CD4-positive, alpha-beta T cell treated with Interleukin-15 for 4 hours (primary cell): ENCODE data around the gene CNTN5.

ENCODE experiments used
- DNase-seq: peaks from one replicate; pipeline ENCODE4 v3.0.0-alpha.2; 2020; ENCODE audit warnings: low spot score

Gene CNTN5

DNA sequence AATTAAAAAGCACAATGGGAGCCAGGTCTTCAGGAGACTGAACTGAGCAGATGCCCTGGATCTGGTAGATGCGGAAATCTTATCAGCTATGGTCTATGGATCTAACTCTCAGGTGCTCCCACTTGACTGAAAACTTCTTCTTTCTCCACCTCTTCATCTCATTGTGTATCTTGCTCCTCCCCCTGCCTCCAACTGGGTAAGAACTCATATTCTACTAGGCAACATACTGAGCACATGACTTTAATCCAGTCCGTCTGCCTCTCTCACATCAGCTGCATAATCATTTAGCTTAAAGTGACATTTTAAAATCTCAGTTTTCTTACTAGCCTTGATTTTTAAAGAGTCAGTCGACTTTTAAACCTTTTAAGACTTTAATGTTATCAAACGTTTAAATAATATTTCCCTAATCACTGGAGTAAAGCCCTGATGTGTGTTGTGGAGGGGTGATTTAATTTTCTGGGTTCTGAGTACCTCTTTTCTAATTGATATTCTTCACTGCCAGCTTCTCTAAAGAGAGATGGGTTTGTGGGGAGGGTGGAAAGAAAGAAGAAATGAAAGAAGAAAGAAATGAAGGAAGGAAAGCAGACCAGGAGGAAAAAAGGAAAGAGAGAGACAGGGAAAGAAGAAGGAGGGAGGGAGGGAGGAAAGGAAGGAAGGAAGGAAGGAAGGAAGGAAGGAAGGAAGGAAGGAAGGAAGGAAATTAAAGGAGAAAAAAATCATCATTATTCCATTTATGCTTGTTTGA is 1073.5 kb downstream of the CNTN5 start:
- no peak for DNase-seq

DNA sequence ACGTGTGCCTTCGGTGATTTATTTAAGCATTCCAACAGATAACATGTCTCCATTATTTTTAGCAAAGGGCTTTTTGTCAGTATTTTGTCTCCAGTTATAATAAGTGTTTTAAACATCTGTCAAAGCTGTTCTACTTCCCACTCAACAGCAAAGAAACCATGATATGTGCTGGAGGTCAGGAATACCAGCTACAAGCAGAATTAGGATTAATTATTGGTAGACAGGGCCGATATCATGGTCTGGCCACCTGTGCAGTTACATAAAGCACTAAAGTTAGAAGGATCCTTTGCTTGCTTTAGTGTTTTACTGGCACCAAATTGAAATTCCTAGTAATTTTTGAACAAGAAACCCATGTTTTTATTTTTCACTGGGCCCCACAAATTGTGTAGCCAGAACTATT is 1075.1 kb downstream of the CNTN5 start:
- DNase-seq: no peak

DNA sequence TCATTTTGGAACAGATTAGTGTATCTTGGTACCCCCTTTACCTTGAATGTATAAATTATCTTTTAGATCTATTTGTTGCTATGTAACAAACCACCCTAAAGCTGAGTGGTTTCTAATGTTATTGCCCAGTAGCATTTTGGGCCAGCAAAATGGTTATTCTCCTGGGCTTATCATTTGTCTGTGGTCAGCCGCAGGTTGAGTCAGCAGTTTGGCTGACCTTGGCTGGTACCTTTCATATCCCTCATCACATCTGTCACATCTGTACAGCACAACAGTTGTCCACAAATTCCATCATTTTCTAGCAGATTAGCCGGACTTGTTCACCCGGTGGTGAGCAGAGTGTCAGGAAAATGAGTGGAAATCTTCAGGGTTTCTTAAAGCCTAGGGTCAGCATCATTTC is 1077.8 kb downstream of the CNTN5 start:
- DNase-seq: no peak

DNA sequence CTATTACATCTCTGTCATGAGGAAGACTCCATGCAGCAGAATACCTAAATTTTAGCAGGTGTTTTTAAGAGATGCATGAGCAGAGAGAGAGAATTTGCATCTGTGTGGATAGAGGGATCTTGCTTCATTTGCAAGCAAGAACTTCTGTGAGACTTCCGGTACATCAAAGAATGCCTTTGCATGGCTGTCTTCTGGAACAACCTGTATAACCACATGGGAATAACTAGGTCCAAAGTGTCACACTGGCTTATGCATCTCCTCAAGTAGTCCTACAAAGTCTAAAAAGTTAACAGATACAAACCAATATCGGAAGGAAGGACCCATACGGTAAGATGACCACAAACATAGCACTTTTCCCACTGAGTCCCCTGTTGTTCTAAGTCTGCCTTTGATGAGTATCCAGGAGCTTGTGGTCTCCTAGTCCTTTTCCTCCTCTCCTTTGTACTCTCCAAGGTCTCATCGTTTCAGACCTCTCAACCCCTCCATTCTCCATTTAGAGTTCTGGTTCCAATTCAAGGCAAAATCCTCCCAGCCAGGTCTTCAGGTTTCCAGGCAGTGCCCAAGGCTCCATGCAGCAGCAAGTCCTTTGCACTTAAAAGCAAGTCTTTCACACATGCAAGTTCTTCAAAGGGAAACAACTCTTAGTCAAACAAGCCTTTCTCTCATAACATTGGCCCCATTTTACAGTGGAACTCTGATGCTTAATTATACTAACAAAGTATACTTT is 1084.7 kb downstream of the CNTN5 start:
- no peak for DNase-seq

DNA sequence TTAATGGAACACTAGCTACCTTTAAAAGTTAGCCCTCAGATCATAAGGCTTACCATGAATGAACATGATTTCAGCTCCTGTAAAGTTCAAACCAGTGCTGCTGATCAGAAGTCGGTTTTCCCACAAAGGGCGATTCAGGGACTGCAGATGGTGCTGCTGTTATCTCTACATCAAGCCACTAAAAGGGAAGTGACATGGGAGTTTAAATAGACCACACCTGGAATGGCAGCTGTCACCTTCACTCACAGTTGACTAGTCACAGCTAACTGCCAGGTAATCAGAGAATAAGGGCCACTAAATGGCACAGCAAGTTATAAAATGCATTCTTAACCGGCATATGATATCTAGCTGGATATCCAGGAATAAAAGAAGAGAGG is 1085.2 kb downstream of the CNTN5 start:
- no peak for DNase-seq

DNA sequence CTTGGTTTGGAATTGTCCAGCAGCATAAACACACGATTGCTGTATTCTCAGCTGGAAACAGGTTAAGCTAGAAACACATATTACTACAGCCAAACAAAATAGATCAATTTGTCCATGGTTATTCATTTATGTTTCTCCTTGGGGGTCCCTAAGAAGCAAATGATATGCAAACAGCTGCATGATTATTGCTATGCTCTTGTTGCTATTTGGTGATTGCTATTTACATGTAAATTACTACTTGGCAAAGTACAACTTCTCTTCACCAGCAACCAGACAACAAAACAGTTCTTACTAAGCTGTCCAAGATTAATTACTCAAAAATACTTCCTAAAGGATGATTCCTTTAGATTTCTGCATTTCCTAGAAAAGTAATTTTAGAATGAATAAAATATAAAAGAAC is 1098.4 kb downstream of the CNTN5 start:
- DNase-seq: no peak

DNA sequence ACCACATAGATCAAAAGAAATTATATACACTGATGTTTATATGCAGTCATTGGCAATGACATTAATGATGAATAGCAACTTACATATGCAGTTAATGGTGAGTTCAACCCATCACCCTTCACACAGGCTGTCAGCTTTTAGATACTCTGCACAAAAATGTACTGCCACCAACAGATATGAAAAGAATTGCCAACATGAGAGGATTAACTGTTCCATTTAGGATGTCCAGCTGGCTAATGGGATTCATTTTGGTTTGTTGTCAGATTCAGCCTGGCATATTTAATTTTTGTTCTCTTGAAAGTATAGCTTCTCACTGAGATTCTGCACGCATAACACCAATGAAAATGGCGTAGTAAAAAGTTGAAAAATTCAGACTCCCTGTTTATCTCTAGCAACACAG is 1112.4 kb downstream of the CNTN5 start:
- DNase-seq: no peak

DNA sequence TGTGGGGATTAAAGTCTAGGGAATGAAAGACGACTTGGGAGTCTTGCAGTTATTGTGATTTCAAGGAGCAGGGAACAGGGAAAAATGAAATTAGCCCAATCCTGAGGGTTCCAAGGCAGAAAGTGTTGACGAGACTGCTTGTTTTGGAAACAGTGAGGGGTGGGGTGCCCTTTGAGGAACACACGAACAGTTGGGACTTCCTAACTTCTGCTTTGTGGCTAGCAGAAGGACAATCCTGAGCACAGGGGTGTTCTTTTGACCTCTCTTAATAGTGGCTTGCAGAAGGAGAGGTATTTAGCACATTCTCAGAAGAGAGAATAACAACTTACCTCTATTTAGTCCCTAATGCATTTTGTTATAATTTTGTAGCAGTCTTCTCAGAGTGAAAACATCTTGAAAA is 1120.5 kb downstream of the CNTN5 start:
- no peak for DNase-seq

DNA sequence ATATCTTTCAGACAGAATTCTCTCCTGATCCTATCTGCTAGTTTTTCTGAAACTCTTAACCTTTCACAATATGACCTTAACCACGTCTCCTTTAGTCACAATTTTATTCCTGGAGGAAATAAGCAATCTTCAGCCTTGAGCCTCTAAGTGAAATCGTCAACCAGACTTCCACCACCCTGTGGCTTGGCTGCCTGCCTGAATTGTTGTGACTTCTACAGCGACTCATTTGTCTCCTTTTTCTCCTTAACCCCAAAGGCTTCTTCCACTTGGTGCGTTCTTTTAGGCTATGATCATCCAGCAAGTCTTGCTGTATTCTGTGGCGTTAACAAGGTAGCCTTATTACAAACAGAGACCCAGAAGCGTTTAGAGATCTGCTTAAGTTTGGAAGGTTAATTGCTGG is 1131.2 kb downstream of the CNTN5 start:
- no peak for DNase-seq

DNA sequence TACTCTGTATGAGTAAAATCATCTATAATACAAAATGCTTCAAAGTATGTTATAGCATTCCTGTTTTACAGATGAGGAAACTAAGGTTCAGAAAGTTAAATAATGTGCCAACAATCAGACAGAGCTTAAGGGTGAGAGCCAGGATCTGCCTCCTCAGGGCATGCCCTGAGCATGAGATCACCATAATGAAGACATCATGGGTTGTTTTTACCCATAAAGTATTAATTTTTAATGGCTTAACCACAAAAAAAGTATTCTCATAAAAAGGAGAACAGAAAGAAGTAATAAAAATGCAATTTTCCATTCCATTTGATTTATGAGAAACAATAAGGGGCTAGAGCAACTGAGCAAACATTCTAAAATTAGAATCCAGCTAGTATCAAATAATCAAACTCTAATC is 1132.0 kb downstream of the CNTN5 start:
- no peak for DNase-seq

DNA sequence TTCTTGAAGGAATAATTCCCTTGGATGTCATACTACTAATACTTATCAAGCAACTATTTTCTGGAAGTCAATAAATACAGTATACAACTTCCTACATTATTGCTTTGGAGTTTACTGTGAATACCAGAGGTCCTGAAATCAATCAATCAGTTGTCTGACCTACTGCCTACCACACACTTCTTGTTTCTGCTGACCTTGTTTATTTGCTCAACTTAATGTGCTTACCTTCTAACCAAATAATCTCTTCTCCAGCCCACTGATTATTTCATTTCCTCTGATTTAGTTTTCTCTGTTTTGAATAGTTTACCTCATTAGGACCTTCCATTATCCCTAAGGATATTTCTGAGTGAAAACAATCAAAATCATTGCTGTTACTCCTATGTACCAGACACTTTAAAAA is 1142.7 kb downstream of the CNTN5 start:
- DNase-seq: no peak

DNA sequence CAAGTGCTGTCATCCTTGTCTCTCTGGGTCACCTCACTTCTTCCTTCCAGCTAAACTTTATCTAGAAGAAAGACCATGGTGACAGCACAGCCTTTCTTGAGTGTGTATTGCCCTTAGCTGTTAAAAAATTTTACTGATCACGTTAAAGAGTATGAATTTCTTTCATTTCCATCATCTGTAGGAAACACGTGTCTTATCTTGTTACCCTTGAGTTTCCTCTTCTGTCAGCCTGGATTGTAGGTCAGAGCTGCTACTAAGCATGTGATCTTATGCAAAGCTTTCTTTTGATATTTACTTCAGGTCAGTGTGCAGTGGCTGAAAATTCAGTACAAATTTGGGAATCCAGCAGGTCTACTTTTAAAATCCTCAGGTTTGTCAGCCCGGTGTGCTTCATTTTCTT is 1154.1 kb downstream of the CNTN5 start:
- DNase-seq: no peak

DNA sequence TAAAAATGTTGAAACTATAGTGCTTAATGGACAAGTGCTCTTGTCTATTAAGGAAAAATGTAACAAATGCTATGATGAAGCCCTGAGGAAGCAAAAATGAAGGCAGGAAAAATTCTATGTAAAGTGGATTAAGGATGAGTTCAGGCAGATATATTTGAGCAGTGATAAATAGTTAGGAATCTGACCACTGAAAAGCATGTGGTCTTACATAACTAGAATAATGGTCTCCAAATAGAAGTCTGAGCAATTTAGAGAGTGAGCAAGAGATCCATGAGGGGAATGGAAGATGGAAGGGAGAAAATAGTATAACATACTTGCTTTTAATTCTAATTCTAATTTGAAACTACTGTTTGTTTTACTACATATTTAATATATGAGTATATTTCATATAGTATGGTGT is 1155.7 kb downstream of the CNTN5 start:
- no peak for DNase-seq

DNA sequence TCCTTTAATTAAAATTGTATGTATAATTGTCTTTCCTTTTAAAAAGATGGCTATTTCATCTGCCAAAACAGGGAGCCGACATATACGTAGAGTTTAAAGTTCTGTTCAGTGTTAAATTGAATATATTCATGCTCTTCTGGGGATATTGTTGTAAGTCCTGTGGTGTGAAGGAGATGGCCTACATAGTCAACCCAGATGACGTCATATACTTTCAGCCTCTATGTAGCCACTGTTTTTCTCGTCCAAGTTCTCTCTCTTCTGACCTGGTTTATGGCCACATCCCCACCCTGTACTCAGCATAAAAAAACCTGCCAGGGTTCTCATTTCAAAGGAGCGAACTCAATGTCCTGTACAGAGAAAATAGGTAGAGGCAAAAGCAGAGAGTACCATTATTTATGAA is 1156.9 kb downstream of the CNTN5 start:
- no peak for DNase-seq

DNA sequence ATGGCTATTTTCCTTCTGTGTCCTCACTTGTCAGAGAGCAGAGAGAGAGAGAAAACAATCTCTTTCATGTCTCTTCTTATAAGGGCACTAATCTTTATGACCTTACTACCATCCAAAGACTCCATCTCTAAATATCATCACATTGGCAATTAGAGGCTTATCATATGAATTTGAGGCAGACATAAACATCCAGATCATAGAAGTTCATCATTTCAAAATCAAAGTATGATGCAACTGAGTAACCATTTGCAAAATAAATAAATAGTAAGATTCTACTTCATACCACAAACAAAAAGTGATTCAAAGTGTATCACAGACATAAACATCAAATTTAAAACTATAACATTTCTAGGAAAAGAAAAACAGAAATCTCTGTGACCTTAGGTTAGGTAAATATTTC is 1161.6 kb downstream of the CNTN5 start:
- no peak for DNase-seq

DNA sequence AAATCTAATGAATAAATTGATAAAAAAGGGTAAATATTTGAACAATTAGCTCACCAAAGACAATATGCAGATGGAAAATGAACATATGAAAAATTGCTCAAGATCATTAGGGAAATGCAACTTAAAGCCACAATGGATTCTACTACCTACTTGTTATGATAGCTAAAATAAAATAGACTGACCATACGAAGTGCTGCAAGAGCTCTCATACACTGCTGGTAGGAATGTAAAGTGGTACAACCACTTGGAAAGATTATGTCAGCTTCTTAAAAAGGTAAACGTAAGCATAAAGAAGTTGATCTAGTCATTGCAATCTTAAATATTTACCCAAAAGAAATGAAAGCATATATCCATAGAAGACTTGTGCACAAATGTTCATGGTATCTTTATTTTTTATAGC is 1162.2 kb downstream of the CNTN5 start:
- no peak for DNase-seq

DNA sequence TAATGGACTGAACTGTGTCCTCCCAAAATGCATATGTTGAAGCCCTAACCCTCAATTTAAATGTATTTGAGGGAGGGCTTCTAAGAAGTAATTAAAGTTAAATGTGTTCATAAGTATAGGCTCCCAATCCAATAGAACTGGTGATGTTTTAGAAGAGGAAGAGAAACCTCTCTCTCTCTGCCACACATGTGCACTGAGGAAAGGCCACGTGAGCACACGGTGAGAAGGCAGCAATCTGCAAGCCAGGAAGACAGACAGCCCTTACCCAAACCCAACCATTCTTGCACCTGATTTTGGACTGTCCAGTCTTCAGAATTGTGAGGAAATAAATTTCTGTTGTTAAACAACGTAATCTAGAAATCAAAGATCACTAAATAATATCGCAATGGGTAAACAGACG is 1164.8 kb downstream of the CNTN5 start:
- no peak for DNase-seq

DNA sequence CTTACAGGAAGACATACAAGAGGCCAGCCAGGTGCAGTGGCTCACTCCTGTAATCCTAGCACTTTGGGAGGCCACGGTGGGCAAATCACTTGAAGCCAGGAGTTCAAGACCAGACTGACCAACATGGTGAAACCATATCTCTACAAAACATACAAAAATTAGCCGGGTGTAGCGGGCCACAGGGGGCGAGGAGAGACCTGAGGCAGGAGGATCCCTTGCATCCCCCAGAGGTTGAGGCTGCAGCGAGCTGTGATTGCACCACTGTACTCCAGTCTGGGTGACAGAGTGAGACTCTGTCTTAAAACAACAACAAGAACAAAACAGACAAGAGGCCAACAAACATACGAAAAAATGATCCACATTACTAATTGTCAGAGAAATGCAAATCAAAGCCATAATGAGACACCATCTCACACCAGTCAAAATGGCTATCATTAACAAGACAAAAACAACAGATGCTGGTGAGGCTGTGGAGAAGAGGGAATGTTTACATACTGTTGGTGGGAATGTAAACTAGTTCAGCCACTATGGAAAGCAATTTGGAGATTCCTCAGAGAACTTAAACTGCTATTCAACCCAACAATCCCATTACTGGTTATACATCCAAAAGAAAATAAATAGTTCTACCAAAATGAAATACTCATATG is 1167.5 kb downstream of the CNTN5 start:
- DNase-seq: no peak

DNA sequence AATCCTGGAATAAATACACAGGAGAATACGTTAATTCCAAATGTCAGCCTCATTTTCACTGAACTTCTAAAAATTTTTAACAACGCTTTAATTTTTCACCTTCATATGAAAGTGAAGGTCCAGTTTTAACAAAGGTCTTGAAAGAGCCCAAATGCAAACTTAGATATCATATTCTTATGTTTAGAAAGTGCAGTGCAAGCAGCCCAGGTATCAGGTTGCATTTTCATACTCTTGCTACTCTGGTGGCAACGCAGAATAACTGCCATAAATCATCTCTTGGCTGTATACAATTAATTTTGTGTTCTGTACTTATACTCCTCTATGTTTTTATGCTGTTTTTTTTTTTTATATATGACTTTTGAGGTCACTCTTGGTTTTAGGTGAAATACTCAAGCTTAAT is 1169.6 kb downstream of the CNTN5 start:
- DNase-seq: no peak

DNA sequence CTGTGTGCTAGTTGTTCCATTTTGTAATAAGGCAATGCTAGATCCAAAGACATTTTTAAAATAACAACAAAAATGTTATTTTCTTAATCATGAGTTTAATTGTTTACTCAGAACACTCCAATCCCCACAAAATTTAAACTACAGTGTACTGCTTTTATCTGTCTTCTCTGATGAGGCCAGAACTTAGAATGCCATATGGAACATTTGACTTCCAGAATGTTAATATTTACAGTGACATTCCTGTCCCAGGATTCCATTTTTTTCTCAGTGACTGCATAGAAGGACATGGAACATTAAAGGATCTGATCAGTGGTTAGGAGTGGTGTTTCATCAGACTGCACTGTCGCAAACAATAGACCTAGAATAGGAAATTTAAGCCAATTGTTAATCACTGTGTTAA is 1171.4 kb downstream of the CNTN5 start:
- DNase-seq: no peak

DNA sequence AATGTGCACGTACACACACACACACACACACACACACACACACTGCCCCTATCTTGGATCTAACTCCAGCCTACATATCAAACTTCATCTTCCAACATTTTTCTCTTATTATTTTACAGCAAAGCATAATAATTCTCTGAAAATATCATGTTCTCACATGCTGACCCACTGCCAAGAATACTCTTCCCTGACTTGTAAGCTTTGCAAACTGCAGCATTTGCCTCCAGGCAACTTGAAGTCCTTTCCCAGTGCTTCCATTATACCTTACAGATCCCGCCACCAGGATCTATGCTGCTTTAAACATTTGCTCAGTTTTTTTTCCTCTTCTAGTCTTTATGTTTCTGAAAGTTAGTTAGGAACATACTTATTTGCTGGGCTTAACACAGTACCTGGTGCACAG is 1183.0 kb downstream of the CNTN5 start:
- DNase-seq: no peak

DNA sequence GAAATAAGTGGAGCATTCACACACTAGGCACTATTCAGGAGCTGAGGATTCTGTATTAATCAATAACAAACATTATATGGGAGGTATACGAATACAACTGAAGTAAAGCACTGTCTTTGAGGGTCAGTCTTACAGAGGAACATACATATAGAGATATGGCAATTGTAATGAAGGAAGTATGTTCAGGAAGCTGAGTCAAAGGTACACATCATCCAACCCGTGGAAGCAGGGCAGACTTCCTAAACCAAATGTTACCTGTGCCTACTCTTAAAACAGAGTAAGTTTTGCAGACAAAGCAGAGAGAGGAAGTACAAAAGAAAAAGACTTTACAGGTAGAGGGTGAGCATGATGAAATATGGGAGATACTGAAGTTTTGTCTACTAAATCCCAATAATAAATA is 1185.2 kb downstream of the CNTN5 start:
- no peak for DNase-seq

DNA sequence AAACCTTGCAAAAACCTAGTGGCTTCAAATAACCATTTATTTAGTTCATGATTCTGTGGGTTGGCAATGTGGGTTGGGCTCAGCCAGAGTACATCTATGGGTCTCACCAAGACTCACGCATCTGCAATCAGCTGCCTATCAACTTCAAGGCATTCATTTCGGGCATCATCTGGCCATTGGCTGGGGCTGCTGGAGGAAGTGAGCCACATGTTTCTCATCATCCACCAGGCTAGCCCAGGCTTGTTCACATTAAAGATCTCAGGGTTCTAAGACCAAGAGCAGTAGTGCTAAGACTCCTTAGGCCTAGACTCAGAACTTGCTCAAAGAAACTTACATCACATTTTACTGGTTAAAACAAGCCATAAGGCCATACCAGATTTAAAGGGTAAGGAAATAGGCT is 1187.5 kb downstream of the CNTN5 start:
- DNase-seq: no peak

DNA sequence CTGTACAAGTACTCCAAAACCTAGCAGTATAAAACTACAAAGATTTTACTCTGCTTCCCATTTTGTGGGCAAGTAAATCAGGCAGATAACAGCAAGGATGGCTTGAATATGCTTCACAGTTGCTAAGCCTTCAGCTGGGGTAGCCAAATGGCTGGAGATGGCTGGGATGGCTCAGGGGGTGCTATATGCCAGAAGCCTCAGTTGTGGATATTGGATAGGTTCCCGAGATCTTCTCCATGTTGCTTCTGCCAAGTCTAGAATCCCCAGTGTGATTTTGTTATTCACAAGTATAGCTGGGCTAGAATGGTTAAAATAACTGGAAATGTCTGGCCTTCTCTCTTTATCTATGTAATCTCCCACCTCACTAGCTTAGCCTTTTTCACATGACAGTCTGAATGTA is 1194.0 kb downstream of the CNTN5 start:
- no peak for DNase-seq
